Subcutaneous abdominal adipose tissue (tissue), 5 donors: Measurements from ENCODE around the gene ZDHHC17.

Experiments used
- H3K27ac ChIP-seq: one replicate; pipeline ENCODE4 v1.7.0; 2013; ENCODE audit warnings: low read depth, mild to moderate bottlenecking, inconsistent platforms, low read length, moderate library complexity
- H3K27me3 ChIP-seq, 5 donors: one replicate each; pipeline ENCODE4 v1.7.0; 2013; ENCODE audit warnings: low read length in 5 of 5, inconsistent platforms in 1 of 5; ENCODE audit not compliant: control insufficient read depth in 5 of 5, insufficient read depth in 4 of 5
- H3K36me3 ChIP-seq, 5 donors: one replicate each; pipeline ENCODE4 v1.7.0; 2013; ENCODE audit warnings: low read length in 5 of 5; ENCODE audit not compliant: control insufficient read depth in 5 of 5, insufficient read depth in 5 of 5
- H3K4me1 ChIP-seq, 5 donors: one replicate each; pipeline ENCODE4 v1.7.0; 2013; ENCODE audit warnings: low read length in 5 of 5, mild to moderate bottlenecking in 3 of 5, moderate library complexity in 1 of 5; ENCODE audit not compliant: control insufficient read depth in 5 of 5, insufficient read depth in 5 of 5
- H3K4me3 ChIP-seq, 5 donors: one replicate each; pipeline ENCODE4 v1.7.0; 2013; ENCODE audit warnings: low read length in 5 of 5, low read depth in 1 of 5
- H3K9ac ChIP-seq, 5 donors: one replicate each; pipeline ENCODE4 v1.7.0; 2013; ENCODE audit warnings: low read length in 5 of 5, mild to moderate bottlenecking in 4 of 5, moderate library complexity in 3 of 5
- H3K9me3 ChIP-seq, 5 donors: one replicate each; pipeline ENCODE4 v1.7.0; 2013; ENCODE audit warnings: low read length in 5 of 5; ENCODE audit not compliant: control insufficient read depth in 5 of 5
- donor health status: healthy.
- donor health status: healthy.
- donor health status: healthy.
- donor health status: healthy.
- donor health status: healthy.

Gene ZDHHC17

GRCh38 chr12:76785407-76785806, 21.5 kb downstream of the ZDHHC17 start:
- no peak overlapping the region for H3K4me3 ChIP-seq
- H3K36me3 ChIP-seq = no peaks in the 10 kb centered on the region
- no peaks in the 10 kb centered on the region for H3K9me3 ChIP-seq
- H3K27ac ChIP-seq = no peak overlapping the region
- no peaks in the 10 kb centered on the region for H3K27me3 ChIP-seq
- H3K9ac ChIP-seq = no peak overlapping the region
- peaks cover 2 to 31% (median 15%) of the 10 kb centered on the region in 5 donors for H3K4me1 ChIP-seq

GRCh38 chr12:76786986-76787385, 23.1 kb downstream of the ZDHHC17 start:
- H3K27me3 ChIP-seq = no peaks in the 10 kb centered on the region
- no peaks in the 10 kb centered on the region for H3K36me3 ChIP-seq
- H3K9me3 ChIP-seq = no peaks in the 10 kb centered on the region
- no peak overlapping the region for H3K4me3 ChIP-seq
- no peak overlapping the region for H3K9ac ChIP-seq
- H3K4me1 ChIP-seq = peaks cover 0 to 31% (median 18%) of the 10 kb centered on the region in 5 donors
- H3K27ac ChIP-seq = no peak overlapping the region

- Histone ChIP-seq H3K27me3 (no peaks in the 10 kb centered on the region), H3K9me3 (no peaks in the 10 kb centered on the region), H3K4me3 (no peak overlapping the region), H3K36me3 (no peaks in the 10 kb centered on the region), H3K4me1 (peaks cover 0 to 25% (median 15%) of the 10 kb centered on the region in 5 donors), H3K27ac (no peak overlapping the region), H3K9ac (no peak overlapping the region)
Measured at GRCh38 chr12:76787689-76788088, 23.8 kb downstream of the ZDHHC17 start.

GRCh38 chr12:76789335-76790050, 25.6 kb downstream of the ZDHHC17 start:
- Histone ChIP-seq H3K4me3 (no peak overlapping the region), H3K9ac (no peak overlapping the region), H3K27ac (no peak overlapping the region), H3K27me3 (no peaks in the 10 kb centered on the region), H3K9me3 (no peaks in the 10 kb centered on the region), H3K4me1 (peaks cover 0 to 28% (median 18%) of the 10 kb centered on the region in 5 donors), H3K36me3 (no peaks in the 10 kb centered on the region)

- no peak overlapping the region for H3K9ac ChIP-seq
- H3K36me3 ChIP-seq = no peaks in the 10 kb centered on the region
- H3K4me3 ChIP-seq = no peak overlapping the region
- H3K9me3 ChIP-seq = no peaks in the 10 kb centered on the region
- no peaks in the 10 kb centered on the region for H3K27me3 ChIP-seq
- H3K4me1 ChIP-seq = peaks cover 0 to 19% (median 5%) of the 10 kb centered on the region in 5 donors
- H3K27ac ChIP-seq = no peak overlapping the region
Measured at GRCh38 chr12:76790564-76791552, 26.9 kb downstream of the ZDHHC17 start.

- peaks cover 0 to under 1% (median 0%) of the 10 kb centered on the region in 5 donors for H3K36me3 ChIP-seq
- peak overlapping the region; percentile 17 for H3K27ac ChIP-seq
- H3K9ac ChIP-seq = peak overlapping the region in 1 of 5 donors; percentile 41
- H3K4me3 ChIP-seq = no peak overlapping the region
- no peaks in the 10 kb centered on the region for H3K27me3 ChIP-seq
- H3K9me3 ChIP-seq = no peaks in the 10 kb centered on the region
- H3K4me1 ChIP-seq = peaks cover 0 to 18% (median 5%) of the 10 kb centered on the region in 5 donors
Measured at GRCh38 chr12:76792828-76793227, 28.9 kb downstream of the ZDHHC17 start.

- H3K36me3 ChIP-seq = peaks cover 6 to 28% (median 9%) of the 10 kb centered on the region in 5 donors
- H3K27ac ChIP-seq = no peak overlapping the region
- H3K9me3 ChIP-seq = peaks cover 0 to 10% (median 3%) of the 10 kb centered on the region in 5 donors
- no peak overlapping the region for H3K4me3 ChIP-seq
- no peaks in the 10 kb centered on the region for H3K27me3 ChIP-seq
- no peaks in the 10 kb centered on the region for H3K4me1 ChIP-seq
- H3K9ac ChIP-seq = no peak overlapping the region
Measured at GRCh38 chr12:76798864-76799263, 34.9 kb downstream of the ZDHHC17 start.

- H3K4me1 ChIP-seq = no peaks in the 10 kb centered on the region
- no peak overlapping the region for H3K27ac ChIP-seq
- H3K9me3 ChIP-seq = peaks cover 0 to 10% (median 3%) of the 10 kb centered on the region in 5 donors
- no peak overlapping the region for H3K4me3 ChIP-seq
- no peak overlapping the region for H3K9ac ChIP-seq
- H3K27me3 ChIP-seq = no peaks in the 10 kb centered on the region
- H3K36me3 ChIP-seq = peaks cover 6 to 28% (median 9%) of the 10 kb centered on the region in 5 donors
Measured at GRCh38 chr12:76799362-76799761, 35.4 kb downstream of the ZDHHC17 start.

- peaks cover 14 to 39% (median 26%) of the 10 kb centered on the region in 5 donors for H3K36me3 ChIP-seq
- peaks cover 0 to 10% (median 3%) of the 10 kb centered on the region in 5 donors for H3K9me3 ChIP-seq
- no peaks in the 10 kb centered on the region for H3K4me1 ChIP-seq
- H3K27ac ChIP-seq = no peak overlapping the region
- no peak overlapping the region for H3K9ac ChIP-seq
- H3K27me3 ChIP-seq = no peaks in the 10 kb centered on the region
- H3K4me3 ChIP-seq = no peak overlapping the region
Measured at GRCh38 chr12:76802060-76802459, 38.1 kb downstream of the ZDHHC17 start.
